Activated CD4-positive, alpha-beta T cell treated with anti-CD3 and anti-CD28 coated beads, Interleukin-2, amount 10 ng/mL, durations not matched to agents 7 days and 5 days (primary cell): Measurements from ENCODE around the gene KRT6C. TPM values are rescaled to one million over a fixed set of nuclear protein-coding genes. Genes with fewer than 3 reads are reported as not detected.

Source experiments
- total RNA-seq, 2 experiments: library from RNA; stranded (reverse); gene quantifications; one replicate each; pipeline ENCODE4 v1.2.3, GENCODE V29; 2021

The KRT6C gene
- total RNA-seq, 2 experiments from 2014 or later: not detected

Other genes with a start within 250 kb of the KRT6C start
- gene KRT7, start 240.6 kb downstream of the KRT6C start, total RNA-seq: 1 to 10 TPM; 2.2 to 2.5 TPM
- not detected for gene KRT86, start 199.2 kb downstream of the KRT6C start, total RNA-seq
- not detected for gene KRT81, start 182.3 kb downstream of the KRT6C start, total RNA-seq
- not detected for gene KRT83, start 152.4 kb downstream of the KRT6C start, total RNA-seq
- not detected for gene KRT85, start 106.3 kb downstream of the KRT6C start, total RNA-seq
- not detected for gene KRT84, start 88.2 kb downstream of the KRT6C start, total RNA-seq
- not detected for gene KRT82, start 67.5 kb downstream of the KRT6C start, total RNA-seq
- gene KRT75, start 39.4 kb downstream of the KRT6C start, total RNA-seq: not detected
- gene KRT6B, start 21.7 kb downstream of the KRT6C start, total RNA-seq: not detected
- not detected for gene KRT6A, start 19.5 kb upstream of the KRT6C start, total RNA-seq
- not detected for gene KRT5, start 46.6 kb upstream of the KRT6C start, total RNA-seq
- gene KRT71, start 79.3 kb upstream of the KRT6C start, total RNA-seq: not detected
- gene KRT74, start 100.0 kb upstream of the KRT6C start, total RNA-seq: under 1 TPM; 0.15 TPM
- gene KRT72, start 127.7 kb upstream of the KRT6C start, total RNA-seq: 10 to 100 TPM; 12.3 to 13.0 TPM
- gene KRT73, start 144.8 kb upstream of the KRT6C start, total RNA-seq: 1 to 10 TPM; 8.2 to 8.6 TPM
- gene KRT2, start 178.4 kb upstream of the KRT6C start, total RNA-seq: under 1 TPM; 0.10 TPM
- under 1 TPM; 0.33 to 0.60 TPM for gene KRT1, start 206.6 kb upstream of the KRT6C start, total RNA-seq
- gene KRT77, start 229.7 kb upstream of the KRT6C start, total RNA-seq: not detected